SK-N-SH (cell line): ENCODE results near the gene PTK6. TPM values are rescaled to one million over a fixed set of nuclear protein-coding genes. Genes with fewer than 3 reads are reported as not detected.
A peak's percentile ranks its signal among the peaks of the same experiment; 100 is the strongest.

ENCODE experiments used
- CTCF ChIA-PET: fragments of 300-600, 350-600 bp; formaldehyde crosslinking; extraction: SDS; loops from one replicate; lab custom pipeline; 2021; lab: Yijun Ruan, JAX
- POLR2A ChIA-PET: fragments of 350-600 bp; sonication (Branson Sonifier 250); formaldehyde crosslinking; extraction: SDS; loops from one replicate; lab custom pipeline; 2020; ENCODE audit warnings: antibody characterized with exemption, inconsistent platforms; lab: Yijun Ruan, JAX
- DNase-seq: peaks from one replicate; pipeline ENCODE4 v3.0.0; 2012
- H2AFZ ChIP-seq: fragments of 200-600 bp; sonication (generic); 2 replicates; pipeline ENCODE4 v1.8.1; 2016; ENCODE audit warnings: antibody characterized with exemption, mild to moderate bottlenecking, low read depth
- H3F3A ChIP-seq: fragments of 200-600 bp; sonication (generic); replicated peaks from 2 replicates; pipeline ENCODE3; 2016; ENCODE audit warnings: antibody characterized with exemption, mild to moderate bottlenecking; ENCODE audit not compliant: insufficient read depth
- H3K27ac ChIP-seq, 2 experiments: fragments of 200-500 bp in 1 of 2; fragments of 200-600 bp in 1 of 2; sonication (Bioruptor generic) in 1 of 2; sonication (generic), shearing (Covaris generic) in 1 of 2; 2 replicates each; pipeline versions ENCODE4 v1.5.1 to v1.6.1; 2014 to 2016; ENCODE audit warnings: low read depth in 2 of 2, inconsistent platforms in 1 of 2, low read length in 1 of 2, mild to moderate bottlenecking in 1 of 2, mixed read lengths in 1 of 2
- H3K27me3 ChIP-seq: fragments of 200-600 bp; sonication (generic), shearing (Covaris generic); 2 replicates; pipeline ENCODE4 v1.6.1; 2016; ENCODE audit warnings: mixed run types; ENCODE audit not compliant: insufficient read depth
- H3K36me3 ChIP-seq, 2 experiments: fragments of 200-500 bp in 1 of 2; fragments of 200-600 bp in 1 of 2; sonication (Bioruptor generic) in 1 of 2; sonication (generic) in 1 of 2; replicated peaks in 1 of 2; 2 replicates each; pipeline versions ENCODE3 to v1.5.1; 2014 to 2016; ENCODE audit warnings: low read length in 1 of 2, mild to moderate bottlenecking in 1 of 2; ENCODE audit not compliant: insufficient read depth in 2 of 2, control insufficient read depth in 1 of 2
- H3K4me1 ChIP-seq, 2 experiments: fragments of 200-500 bp in 1 of 2; fragments of 200-600 bp in 1 of 2; sonication (Bioruptor generic) in 1 of 2; sonication (generic), shearing (Covaris generic) in 1 of 2; 2 replicates each; pipeline versions ENCODE4 v1.5.1 to v1.6.1; 2014 to 2016; ENCODE audit warnings: low read depth in 1 of 2, low read length in 1 of 2, mixed run types in 1 of 2; ENCODE audit not compliant: insufficient read depth in 2 of 2, control insufficient read depth in 1 of 2
- H3K4me2 ChIP-seq: fragments of 200-600 bp; sonication (generic), shearing (Covaris generic); 2 replicates; pipeline ENCODE4 v1.6.1; 2017; ENCODE audit warnings: mixed run types
- H3K4me3 ChIP-seq, 2 experiments: fragments of 200-500 bp in 1 of 2; fragments of 200-600 bp in 1 of 2; sonication (Bioruptor generic) in 1 of 2; sonication (generic), shearing (Covaris generic) in 1 of 2; 2 replicates each; pipeline versions ENCODE4 v1.5.1 to v1.8.1; 2014 to 2016; ENCODE audit warnings: low read depth in 2 of 2, inconsistent platforms in 1 of 2, low read length in 1 of 2, mild to moderate bottlenecking in 1 of 2, mixed read lengths in 1 of 2, moderate library complexity in 1 of 2
- H3K79me2 ChIP-seq: fragments of 200-600 bp; sonication (generic); 2 replicates; pipeline ENCODE4 v1.8.1; 2017; ENCODE audit warnings: mild to moderate bottlenecking; ENCODE audit not compliant: insufficient read depth
- H3K9ac ChIP-seq: fragments of 200-600 bp; sonication (generic); 2 replicates; pipeline ENCODE4 v1.6.1; 2017; ENCODE audit warnings: mixed run types
- H3K9me2 ChIP-seq: fragments of 200-600 bp; sonication (generic); 2 replicates; pipeline ENCODE4 v1.6.1; 2017; ENCODE audit warnings: mixed run types
- H3K9me3 ChIP-seq: fragments of 200-600 bp; sonication (generic); 2 replicates; pipeline ENCODE4 v1.6.1; 2017; ENCODE audit warnings: mixed run types, mild to moderate bottlenecking, moderate library complexity
- H4K20me1 ChIP-seq: fragments of 200-600 bp; sonication (generic); 2 replicates; pipeline ENCODE4 v1.6.1; 2017; ENCODE audit warnings: mild to moderate bottlenecking, mixed run types; ENCODE audit not compliant: insufficient read depth
- CTCF ChIP-seq: fragments of 200-600 bp; sonication (generic); IDR thresholded peaks from 2 replicates; pipeline ENCODE4 v1.6.1; 2017; ENCODE audit warnings: antibody characterized with exemption, mild to moderate bottlenecking, moderate library complexity
- ELF1 ChIP-seq: IDR thresholded peaks from 2 replicates; pipeline ENCODE4 v1.4.0; 2012
- EZH2phosphoT487 ChIP-seq: fragments of 200-600 bp; sonication (generic); IDR thresholded peaks from 2 replicates; pipeline ENCODE4 v1.6.1; 2017; ENCODE audit warnings: low read depth, mixed run types, mild to moderate bottlenecking, antibody characterized with exemption, moderate library complexity, borderline replicate concordance
- JUND ChIP-seq: IDR thresholded peaks from 2 replicates; pipeline ENCODE4 v1.4.0; 2012
- MAX ChIP-seq: IDR thresholded peaks from 2 replicates; pipeline ENCODE4 v1.4.0; 2012; ENCODE audit warnings: low read depth
- MXI1 ChIP-seq: IDR thresholded peaks from 2 replicates; pipeline ENCODE4 v1.6.1; 2012; ENCODE audit warnings: mild to moderate bottlenecking, low read depth, low read length, improper control_type of control experiment
- NFIC ChIP-seq: IDR thresholded peaks from 2 replicates; pipeline ENCODE4 v1.4.0; 2012; ENCODE audit warnings: borderline replicate concordance
- POLR2AphosphoS5 ChIP-seq: IDR thresholded peaks from 2 replicates; pipeline ENCODE4 v1.6.1; 2012; ENCODE audit warnings: low read depth, low read length
- RAD21 ChIP-seq: IDR thresholded peaks from 2 replicates; pipeline ENCODE4 v1.6.1; 2012; ENCODE audit warnings: mild to moderate bottlenecking, low read length
- RCOR1 ChIP-seq: fragments of 150-350 bp; IDR thresholded peaks from 2 replicates; pipeline ENCODE4 v1.6.1; 2017; ENCODE audit warnings: antibody characterized with exemption, low read length
- REST ChIP-seq: IDR thresholded peaks from 2 replicates; pipeline ENCODE4 v1.6.1; 2012; ENCODE audit warnings: mild to moderate bottlenecking, low read depth, low read length, moderate library complexity
- RFX5 ChIP-seq: IDR thresholded peaks from 2 replicates; pipeline ENCODE4 v1.6.1; 2012; ENCODE audit warnings: mild to moderate bottlenecking, improper control_type of control experiment, low read length
- RXRA ChIP-seq: IDR thresholded peaks from 2 replicates; pipeline ENCODE4 v1.4.0; 2012; ENCODE audit warnings: low read depth, mild to moderate bottlenecking, borderline replicate concordance
- SIN3A ChIP-seq: IDR thresholded peaks from 2 replicates; pipeline ENCODE4 v1.6.1; 2012; ENCODE audit warnings: low read depth, mild to moderate bottlenecking, low read length, moderate library complexity, borderline replicate concordance
- SMC3 ChIP-seq: IDR thresholded peaks from 2 replicates; pipeline ENCODE4 v1.6.1; 2012; ENCODE audit warnings: low read depth, low read length, improper control_type of control experiment
- TAF1 ChIP-seq: IDR thresholded peaks from 2 replicates; pipeline ENCODE4 v1.6.1; 2012; ENCODE audit warnings: low read depth, mild to moderate bottlenecking, low read length, moderate library complexity, borderline replicate concordance
- TEAD4 ChIP-seq: IDR thresholded peaks from 2 replicates; pipeline ENCODE4 v1.4.0; 2012; ENCODE audit warnings: mild to moderate bottlenecking, borderline replicate concordance; ENCODE audit not compliant: insufficient read depth
- USF2 ChIP-seq: fragments of 150-350 bp; IDR thresholded peaks from 2 replicates; pipeline ENCODE4 v1.6.1; 2017; ENCODE audit warnings: antibody characterized with exemption, low read length, low read depth, borderline replicate concordance
- YY1 ChIP-seq: IDR thresholded peaks from 2 replicates; pipeline ENCODE4 v1.4.0; 2012; ENCODE audit warnings: low read depth, mild to moderate bottlenecking
- ZBTB33 ChIP-seq: IDR thresholded peaks from 2 replicates; pipeline ENCODE4 v1.4.0; 2012; ENCODE audit warnings: low read depth, borderline replicate concordance
- WGBS: methylation state at CpG from one replicate; pipeline ENCODE4 v1.1.6; 2017; ENCODE audit warnings: low lambda C conversion rate; 5-methylcytosine and 5-hydroxymethylcytosine counted together
- polyA plus RNA-seq, 3 experiments: library from polyadenylated mRNA; depleted of rRNA; stranded (reverse); fragments of >200 nt; gene quantifications; 2 replicates each; pipeline ENCODE4 v1.2.3, GENCODE V29; 2012

The PTK6 gene
- polyA plus RNA-seq, 1 of the 3 experiments (the other 2 are of a cell fraction) = 0.07 TPM

GRCh38 chr20:63521602-63522001 is 15.6 kb downstream of the PTK6 start:
- H3K79me2 ChIP-seq = peaks cover 22% of the 10 kb centered on the region
- H3K36me3 ChIP-seq = peaks cover 13 to 19% of the 10 kb centered on the region in 2 experiments
- 24% methylated on average over 10 of the region's 23 CpGs for WGBS
- H3K4me1 ChIP-seq = peaks cover 4 to 26% of the 10 kb centered on the region in 2 experiments; a peak in 3 of 4 replicates
- DNase-seq = peak; percentile 76
- ChIA-PET POLR2A (interaction anchor here (0.6 to 3.0 kb wide), 17 partner anchors 8 to 647 kb away, joined by 3 to 31 read pairs (median 4); no protein-coding TSS in a partner anchor), CTCF (interaction anchor here (0.6 to 8.7 kb wide), 19 partner anchors 8 to 753 kb away, joined by 3 to 82 read pairs (median 4); partner anchors contain the start of gene PTK6)
- H3K4me3 ChIP-seq = peak overlapping the region; percentile 84 to 85
- H3K27me3 ChIP-seq = no peaks in the 10 kb centered on the region
- H3K27ac ChIP-seq = peak overlapping the region; percentile 66 to 79; a peak in 2 of 4 replicates
- H3K9ac ChIP-seq = peak overlapping the region; percentile 97
- no peak for TF ChIP-seq POLR2AphosphoS5
- no peak for TF ChIP-seq RCOR1
- TF ChIP-seq YY1 = no peak
- TF ChIP-seq EZH2phosphoT487 = no peak
- TF ChIP-seq REST = no peak
- no peak for TF ChIP-seq TAF1
- TF ChIP-seq RAD21 = no peak
- no peak for TF ChIP-seq ZBTB33
- no peak for TF ChIP-seq CTCF
- no peak for TF ChIP-seq RXRA
- no peak for TF ChIP-seq SMC3
- TF ChIP-seq TEAD4 = no peak
- no peak for TF ChIP-seq USF2
- TF ChIP-seq ELF1 = no peak
- no peak for TF ChIP-seq RFX5
- TF ChIP-seq MAX = no peak
- TF ChIP-seq NFIC = no peak
- TF ChIP-seq JUND = no peak
- TF ChIP-seq MXI1 = no peak
- TF ChIP-seq SIN3A = no peak
- no peaks in the 10 kb centered on the region for H3K9me2 ChIP-seq
- H3K9me3 ChIP-seq = no peaks in the 10 kb centered on the region
- no peak overlapping the region for H2AFZ ChIP-seq
- H4K20me1 ChIP-seq = peaks cover 38% of the 10 kb centered on the region
- H3F3A ChIP-seq = peaks cover 32% of the 10 kb centered on the region
- peak overlapping the region; percentile 99 for H3K4me2 ChIP-seq
